Activated naive CD4-positive, alpha-beta T cell treated with anti-CD3 and anti-CD28 coated beads, Interleukin-2, amount 50 U/mL, for 72 hours (primary cell): ENCODE results near the gene FSCN2. TPM values are rescaled to one million over a fixed set of nuclear protein-coding genes. Genes with fewer than 3 reads are reported as not detected.
A peak's percentile ranks its signal among the peaks of the same experiment; 100 is the strongest.

ENCODE experiments used
- ATAC-seq, 2 donors: fragments of 150-1000 bp; cut with Tn5 transposase; 2 replicates each; pipeline ENCODE4 v1.10.0; 2021; ENCODE audit warnings: mild to moderate bottlenecking in 2 of 2, moderate library complexity in 2 of 2
- DNase-seq, 2 donors: peaks; one replicate each; pipeline ENCODE4 v3.0.0; 2021 to 2022; ENCODE audit warnings: low spot score in 2 of 2
- H3K27ac Mint-ChIP-seq, 2 donors: one replicate each; pipeline ENCODE4 v1.8.0; 2022; ENCODE audit warnings: mild to moderate bottlenecking in 2 of 2, mixed read lengths in 2 of 2
- H3K36me3 Mint-ChIP-seq, 2 donors: one replicate each; pipeline ENCODE4 v1.8.0; 2022; ENCODE audit warnings: mixed read lengths in 2 of 2
- H3K9me3 Mint-ChIP-seq, 2 donors: one replicate each; pipeline ENCODE4 v1.8.0; 2022; ENCODE audit warnings: mixed read lengths in 2 of 2
- total RNA-seq, 2 donors: library from RNA; stranded (reverse); gene quantifications; one replicate each; pipeline ENCODE4 v1.2.3, GENCODE V29; 2022

FSCN2 gene
- total RNA-seq, 2 donors from 2014 or later, result 0.30 to 0.86 TPM

DNA sequence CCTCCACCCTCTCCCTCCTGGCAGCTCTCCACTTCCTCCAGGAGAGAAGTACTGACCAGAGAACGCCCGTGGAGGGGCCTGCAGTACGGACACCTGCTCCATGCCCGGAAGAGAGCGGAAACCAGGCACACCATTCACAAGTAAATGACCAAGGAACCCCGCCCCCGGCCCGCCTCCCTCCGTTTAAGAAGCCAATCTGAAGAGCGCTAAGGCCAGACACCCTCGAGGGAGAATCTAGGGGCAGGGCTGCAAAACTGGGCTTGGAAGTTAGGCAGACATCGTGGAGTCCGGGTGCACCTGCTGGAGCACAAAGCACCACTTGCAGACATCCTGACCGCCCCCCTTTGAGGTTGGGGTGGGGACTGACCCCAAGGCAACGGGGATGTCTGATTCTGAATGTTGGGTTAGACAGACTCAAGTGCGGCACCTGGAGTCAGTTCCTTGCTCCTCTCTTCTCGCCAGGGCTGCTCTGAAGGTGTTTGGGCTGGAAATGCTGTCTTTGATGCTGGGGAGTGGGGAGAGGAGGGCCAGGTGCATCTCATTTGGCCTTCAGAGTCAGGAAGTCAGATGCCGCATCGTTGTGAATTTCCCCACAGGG lies 24.9 kb downstream of the FSCN2 start:
- no peaks in the 10 kb centered on the region for H3K9me3 Mint-ChIP-seq
- peak; percentile 60 to 77 for ATAC-seq

DNA sequence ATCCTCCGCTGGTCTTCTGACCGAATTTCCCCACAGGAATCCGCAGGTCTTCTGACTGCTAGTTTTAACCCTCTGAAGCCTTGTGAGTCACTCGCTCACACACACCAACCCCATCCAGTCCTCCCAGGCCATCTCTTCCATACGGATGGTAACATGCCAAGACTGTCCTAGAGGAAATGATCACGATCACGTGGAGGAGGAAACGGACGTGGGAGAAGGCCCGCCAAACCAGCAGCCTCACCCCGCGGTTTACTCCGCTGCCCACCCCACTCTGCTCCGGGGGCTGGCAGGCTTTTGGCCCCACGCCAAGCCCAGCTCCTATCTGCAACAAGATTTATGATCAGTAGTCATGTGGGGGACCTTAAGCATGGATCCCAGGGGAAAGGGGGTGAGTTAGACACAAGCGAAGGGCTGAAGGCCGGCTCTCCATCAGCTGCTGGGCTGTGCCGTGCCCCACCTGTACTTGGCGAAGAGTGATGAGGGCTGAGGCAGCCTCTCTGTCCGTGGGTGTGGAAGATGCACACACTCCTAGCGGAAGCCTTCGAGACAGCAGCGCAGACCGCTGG lies 25.5 kb downstream of the FSCN2 start:
- DNase-seq, result peak in 1 of 2 donors; percentile 69
- Mint-ChIP-seq H3K9me3 (no peaks in the 10 kb centered on the region), H3K36me3 (peaks cover 0 to 14% of the 10 kb centered on the region in 2 donors), H3K27ac (peak overlapping the region; percentile 85 to 87)
- peak in 1 of 2 donors; percentile 57 for ATAC-seq

More for the DNA sequence above, 24.9 kb downstream of the FSCN2 start:
- DNase-seq, result peak; percentile 71 to 80
- Mint-ChIP-seq H3K36me3 (peaks cover 0 to 14% of the 10 kb centered on the region in 2 donors), H3K27ac (peak overlapping the region; percentile 85 to 87)

DNA sequence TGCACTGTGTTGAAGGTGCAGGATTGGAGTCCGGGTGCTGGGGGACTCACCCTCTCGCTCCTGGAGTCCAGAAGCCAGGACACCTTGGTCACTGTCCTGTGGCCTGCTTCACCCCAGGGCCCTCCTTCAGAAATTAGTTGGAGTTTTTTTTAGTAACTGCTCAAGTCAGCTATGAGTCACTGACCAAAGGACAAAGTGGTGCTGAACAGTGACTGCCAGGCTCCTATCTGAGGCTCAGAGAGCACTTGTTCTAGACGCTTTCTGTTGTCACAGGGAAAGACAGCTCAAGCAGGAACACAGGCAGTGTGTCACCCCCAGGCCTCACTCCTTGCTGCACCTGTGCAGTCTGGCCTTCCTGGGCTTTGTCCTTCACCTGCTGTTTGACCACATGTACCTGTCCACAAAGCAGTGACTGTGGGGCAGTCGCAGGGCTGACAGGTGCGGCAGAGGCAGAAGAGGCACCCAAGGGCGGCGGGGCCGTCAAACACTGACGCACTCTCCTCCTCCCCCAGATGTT lies 28.1 kb downstream of the FSCN2 start:
- peak overlapping the region; percentile 46 to 72 for H3K27ac Mint-ChIP-seq
- ATAC-seq (peak in 1 of 2 donors; percentile 11), DNase-seq (no peak)
- H3K36me3 Mint-ChIP-seq, result peaks cover 0 to 5% of the 10 kb centered on the region in 2 donors
- no peaks in the 10 kb centered on the region for H3K9me3 Mint-ChIP-seq

DNA sequence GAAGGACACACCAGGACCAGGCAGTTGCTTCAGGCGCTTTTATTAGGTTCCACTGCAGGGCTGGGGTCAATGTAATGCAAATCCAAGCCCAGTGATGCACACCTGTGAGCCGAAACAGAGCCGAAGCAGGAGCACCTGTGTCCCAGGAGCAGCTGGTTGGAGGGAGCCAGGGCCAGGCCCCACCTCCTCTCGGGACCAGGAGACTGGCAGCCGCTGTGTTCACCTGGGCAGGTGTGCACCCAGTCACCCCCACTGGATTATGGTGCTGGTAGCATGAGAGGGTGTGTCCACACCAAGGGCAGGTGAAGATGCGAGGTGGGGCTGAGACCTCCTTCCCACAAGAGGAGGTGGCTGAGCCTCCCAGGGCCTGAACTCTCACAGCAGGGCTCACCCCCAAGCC lies 28.7 kb downstream of the FSCN2 start:
- Mint-ChIP-seq H3K9me3 (no peaks in the 10 kb centered on the region), H3K36me3 (no peaks in the 10 kb centered on the region), H3K27ac (no peak overlapping the region)
- no peak for ATAC-seq
- DNase-seq, result no peak

DNA sequence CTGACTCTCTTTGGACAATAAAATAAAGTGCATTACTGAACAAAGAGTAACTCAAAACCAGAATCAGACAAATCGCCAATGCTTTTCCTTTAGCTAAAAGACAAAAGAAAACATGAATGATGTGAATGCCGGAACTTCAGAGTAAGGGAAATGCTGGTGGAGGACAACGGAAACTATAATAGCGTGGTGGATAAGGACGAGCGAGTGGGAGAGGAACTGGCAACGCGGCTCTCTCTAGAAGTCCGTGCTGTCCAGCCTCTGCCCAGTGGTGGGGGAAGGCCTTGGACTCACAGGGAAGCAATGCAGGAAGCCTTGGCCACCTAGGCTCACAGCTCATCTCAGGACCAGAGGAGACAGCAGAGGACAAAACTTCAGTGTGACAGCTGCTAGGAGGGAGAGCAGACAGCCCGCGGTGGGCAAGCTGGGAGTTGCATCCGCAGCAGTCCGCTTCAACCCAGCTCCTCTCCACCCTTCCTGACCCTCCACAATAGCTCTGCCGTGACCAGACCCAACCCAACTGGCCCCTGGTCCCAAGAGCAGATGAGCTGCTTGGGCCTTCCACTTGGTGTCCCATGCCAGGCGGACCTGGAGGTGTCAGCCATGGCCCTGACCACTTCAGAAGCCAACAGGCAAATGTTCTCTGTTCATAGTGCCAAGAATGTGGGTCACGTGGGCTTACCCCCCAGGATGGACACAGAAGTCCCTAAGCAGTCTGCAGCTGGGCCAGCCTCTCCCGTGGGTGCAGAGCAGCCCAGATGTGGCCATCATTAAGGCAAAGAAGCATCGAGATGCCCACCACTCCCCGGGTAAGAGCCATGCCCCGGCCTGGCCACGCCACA lies 29.3 kb downstream of the FSCN2 start:
- ATAC-seq (no peak), DNase-seq (no peak)
- Mint-ChIP-seq H3K27ac (peak overlapping the region in 1 of 2 donors; percentile 53), H3K9me3 (no peaks in the 10 kb centered on the region), H3K36me3 (no peaks in the 10 kb centered on the region)

DNA sequence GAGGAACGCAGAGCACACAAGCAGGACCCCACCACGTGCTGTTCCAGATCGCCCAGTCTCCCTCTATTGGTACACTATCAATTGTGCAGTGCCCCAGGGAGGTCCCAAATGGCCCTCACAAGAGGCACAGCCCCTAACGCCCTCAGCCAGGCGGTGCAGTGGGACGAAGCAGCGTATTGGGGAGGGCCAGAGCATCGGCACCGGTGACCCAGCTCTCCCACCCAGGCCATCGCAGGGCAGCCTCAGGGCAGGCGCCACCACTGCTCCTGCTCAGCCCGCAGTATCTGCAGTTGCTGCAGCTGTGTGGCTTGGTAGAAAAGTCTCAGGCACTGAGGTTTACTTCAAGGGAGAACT lies 29.9 kb downstream of the FSCN2 start:
- Mint-ChIP-seq H3K27ac (peak overlapping the region in 1 of 2 donors; percentile 53), H3K36me3 (no peaks in the 10 kb centered on the region), H3K9me3 (no peaks in the 10 kb centered on the region)
- DNase-seq (no peak), ATAC-seq (no peak)

DNA sequence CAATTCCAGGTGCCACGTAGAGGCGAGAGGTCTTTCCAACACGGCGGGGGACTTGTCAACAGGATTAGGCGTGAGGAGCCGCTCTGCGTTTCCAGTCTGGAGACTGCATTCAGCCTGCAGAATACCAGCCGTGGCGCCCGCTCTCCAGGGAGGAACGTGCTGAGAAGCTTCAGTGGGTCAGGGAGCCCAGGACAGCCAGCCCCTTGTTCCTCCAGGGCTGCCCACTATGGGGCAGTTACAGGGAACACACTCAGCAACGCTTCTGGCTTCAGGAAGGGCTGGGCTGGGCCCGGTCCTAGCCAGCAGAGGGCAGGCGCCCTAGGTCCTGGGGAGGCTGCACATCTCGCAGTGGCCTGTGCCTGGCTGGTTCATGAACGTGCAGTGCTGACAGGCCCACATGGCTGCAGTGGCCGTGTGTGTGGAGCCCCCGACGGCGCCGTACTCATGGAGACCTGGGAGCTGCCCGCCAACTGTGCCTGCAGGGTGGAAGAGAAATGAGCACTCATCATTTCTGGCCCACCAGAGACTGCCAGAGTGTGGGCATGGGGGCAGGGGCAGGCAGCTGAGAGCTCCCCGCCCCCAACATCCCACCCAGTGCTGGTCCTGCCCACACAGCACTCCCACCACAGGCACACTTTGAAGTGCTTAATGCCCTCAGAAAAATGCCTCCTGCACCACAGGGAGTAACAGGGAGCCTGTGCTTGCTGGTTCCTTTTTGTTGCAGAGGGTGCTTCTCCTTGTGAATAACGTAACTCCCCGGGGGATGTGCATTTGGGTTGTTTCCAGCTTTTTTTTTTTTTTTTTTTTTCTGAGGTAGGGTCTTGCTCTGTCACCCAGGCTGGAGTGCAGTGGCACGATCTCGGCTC lies 31.0 kb downstream of the FSCN2 start:
- peak overlapping the region in 1 of 2 donors; percentile 55 for H3K27ac Mint-ChIP-seq
- no peaks in the 10 kb centered on the region for H3K9me3 Mint-ChIP-seq
- DNase-seq (peak in 1 of 2 donors; percentile 51), ATAC-seq (no peak)
- no peaks in the 10 kb centered on the region for H3K36me3 Mint-ChIP-seq

DNA sequence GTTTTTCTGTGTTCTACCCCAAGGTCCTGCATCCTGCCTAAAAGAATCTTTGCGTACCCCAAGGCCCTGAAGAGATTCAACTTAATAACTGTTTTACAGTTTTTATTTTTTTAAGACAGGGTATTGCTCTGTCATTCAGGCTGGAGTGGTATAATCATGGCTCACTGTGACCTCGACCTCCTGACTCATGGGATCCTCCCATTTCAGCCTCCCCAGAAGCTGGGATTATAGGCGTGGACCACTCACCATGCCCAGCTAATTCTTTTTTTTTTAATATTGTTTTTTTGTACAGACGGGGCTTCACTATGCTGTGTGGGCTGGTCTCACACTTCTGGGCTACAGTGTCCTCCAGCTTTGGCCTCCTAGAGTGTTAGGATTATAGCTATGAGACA lies 33.3 kb downstream of the FSCN2 start:
- DNase-seq, result no peak
- ATAC-seq, result peak in 1 of 2 donors; percentile 39
- H3K9me3 Mint-ChIP-seq, result no peaks in the 10 kb centered on the region
- H3K36me3 Mint-ChIP-seq, result peaks cover 0 to 17% of the 10 kb centered on the region in 2 donors
- H3K27ac Mint-ChIP-seq, result peak overlapping the region in 1 of 2 donors; percentile 39

DNA sequence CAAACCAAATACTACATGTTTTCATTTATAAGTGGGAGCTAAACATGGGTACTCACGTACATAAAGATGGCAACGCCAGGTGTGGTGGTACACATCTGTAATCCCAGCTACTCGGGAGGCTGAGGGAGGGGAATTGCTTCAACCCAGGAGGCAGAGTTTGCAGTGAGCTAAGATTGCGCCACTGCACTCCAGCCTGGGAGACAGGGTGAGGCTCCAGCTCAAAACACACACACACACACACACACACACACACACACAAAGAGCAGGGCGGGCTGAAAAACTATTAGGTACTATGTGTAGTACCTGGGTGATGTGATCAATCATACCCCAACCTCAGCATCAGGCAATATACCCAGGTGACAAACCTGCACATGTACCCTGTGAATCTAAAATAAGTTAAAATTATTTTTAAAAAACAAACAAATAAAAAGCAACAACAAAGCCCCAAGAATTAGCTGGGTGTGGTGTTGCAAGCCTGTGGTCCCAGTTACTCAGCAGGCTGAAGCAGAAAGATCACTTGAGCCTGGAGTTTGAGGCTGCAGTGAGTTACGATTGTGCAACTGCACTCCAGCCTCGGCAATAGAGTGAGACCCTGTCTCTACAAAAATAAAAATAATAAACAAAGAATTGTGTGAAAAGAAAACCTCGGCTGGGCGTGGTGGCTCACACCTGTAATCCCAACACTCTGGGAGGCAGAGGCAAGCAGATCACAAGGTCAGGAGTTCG lies 35.8 kb downstream of the FSCN2 start:
- peaks cover 0 to 22% of the 10 kb centered on the region in 2 donors for H3K36me3 Mint-ChIP-seq
- H3K9me3 Mint-ChIP-seq, result no peaks in the 10 kb centered on the region
- no peak overlapping the region for H3K27ac Mint-ChIP-seq
- ATAC-seq (no peak), DNase-seq (no peak)

DNA sequence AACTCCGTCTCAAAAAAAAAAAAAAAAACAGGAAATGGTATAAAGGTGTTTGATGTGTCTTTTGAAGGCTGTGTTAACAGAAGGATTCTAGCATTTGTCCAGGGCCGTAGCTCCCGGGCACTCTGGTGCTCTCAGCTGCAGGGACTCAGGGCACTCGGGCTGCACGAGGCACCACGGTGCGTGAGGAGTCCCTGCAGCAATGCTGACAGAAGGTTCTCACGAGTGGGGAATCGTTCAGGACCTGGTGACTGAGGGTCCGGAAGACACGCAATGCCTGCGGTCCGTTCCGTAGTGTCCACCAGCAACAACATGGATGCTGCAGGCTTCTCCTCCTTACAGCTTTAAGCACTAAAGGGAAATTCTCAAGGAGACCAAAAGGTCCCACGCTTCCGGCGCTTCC lies 36.6 kb downstream of the FSCN2 start:
- Mint-ChIP-seq H3K9me3 (no peaks in the 10 kb centered on the region), H3K36me3 (peaks cover under 1 to 22% of the 10 kb centered on the region in 2 donors), H3K27ac (no peak overlapping the region)
- ATAC-seq (no peak), DNase-seq (no peak)

DNA sequence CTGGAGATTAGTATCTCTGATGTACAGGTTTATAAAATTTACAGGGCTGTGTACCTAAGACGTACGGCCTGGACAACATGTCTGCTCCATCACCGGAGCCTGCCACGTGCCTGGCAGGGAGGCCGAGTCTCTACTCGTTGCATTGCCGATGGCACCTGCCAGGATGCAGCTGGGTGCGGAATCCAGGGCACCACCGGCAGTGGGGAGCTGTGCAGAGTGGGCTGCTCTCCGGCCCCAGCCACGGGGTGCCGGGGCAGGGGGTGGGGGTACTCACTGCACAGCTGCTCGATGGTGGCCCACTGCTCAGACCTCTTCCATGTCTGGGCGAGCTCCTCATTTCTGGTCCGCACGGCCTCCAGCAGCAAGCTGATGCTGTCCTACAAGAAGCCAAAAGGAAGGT lies 37.1 kb downstream of the FSCN2 start:
- H3K27ac Mint-ChIP-seq, result no peak overlapping the region
- peaks cover 5 to 27% of the 10 kb centered on the region in 2 donors for H3K36me3 Mint-ChIP-seq
- ATAC-seq, result no peak
- no peaks in the 10 kb centered on the region for H3K9me3 Mint-ChIP-seq
- no peak for DNase-seq

DNA sequence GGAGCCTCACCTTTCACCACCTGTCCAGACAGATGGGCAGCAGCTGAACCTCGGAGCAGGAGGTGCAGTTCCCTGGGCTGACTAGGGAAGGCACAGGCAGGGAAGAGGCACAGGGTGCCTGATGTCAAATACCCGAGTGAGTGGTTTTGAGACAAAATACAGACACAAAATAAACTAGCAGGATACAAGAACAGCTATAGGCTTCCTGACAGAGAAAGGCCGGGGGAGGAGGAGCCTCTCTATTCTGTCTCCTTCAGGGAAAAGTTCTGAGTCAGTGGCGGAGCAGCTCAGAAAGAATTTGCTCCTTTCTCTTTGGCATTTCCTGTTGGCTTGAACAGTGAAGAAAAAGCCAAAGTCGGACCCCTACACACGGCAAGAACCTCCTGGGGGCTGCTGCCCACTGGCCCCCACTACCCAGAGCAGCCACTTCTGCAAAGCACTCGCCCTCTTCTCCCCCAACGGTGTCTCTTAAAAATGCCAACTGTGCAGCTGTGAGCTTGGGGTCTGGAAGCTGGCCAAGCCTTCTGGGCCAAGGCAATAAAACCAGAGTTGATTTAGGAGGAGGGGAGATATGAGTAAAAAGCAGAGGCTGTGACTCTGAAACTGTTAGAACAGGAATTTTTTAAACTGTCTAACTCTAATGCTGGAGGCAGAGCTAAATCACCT lies 38.4 kb downstream of the FSCN2 start:
- H3K36me3 Mint-ChIP-seq, result peaks cover 5 to 34% of the 10 kb centered on the region in 2 donors

DNA sequence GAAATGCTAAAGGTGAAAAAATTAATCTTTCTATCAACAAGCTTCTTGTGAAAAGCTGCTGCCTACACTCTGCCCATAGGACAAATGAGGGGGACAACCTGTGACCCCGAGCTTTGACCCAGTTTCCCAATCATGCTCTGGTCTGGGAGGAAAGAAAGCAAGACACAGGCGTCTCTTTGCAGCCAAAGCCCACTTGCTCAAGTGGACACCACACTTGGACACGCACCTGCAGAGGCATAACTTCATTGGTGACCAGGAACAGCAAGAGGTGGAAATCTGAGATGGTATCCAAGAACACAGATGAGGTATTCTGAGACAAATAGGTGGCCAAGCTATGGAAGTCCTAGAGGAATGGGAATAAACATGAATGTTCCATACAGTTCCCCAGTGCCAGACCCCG lies 39.0 kb downstream of the FSCN2 start:
- Mint-ChIP-seq H3K9me3 (no peaks in the 10 kb centered on the region), H3K36me3 (peaks cover 5 to 34% of the 10 kb centered on the region in 2 donors), H3K27ac (peak overlapping the region in 1 of 2 donors; percentile 14)
- DNase-seq (no peak), ATAC-seq (no peak)

More for the DNA sequence above, 38.4 kb downstream of the FSCN2 start:
- no peak for ATAC-seq
- DNase-seq, result no peak
- H3K27ac Mint-ChIP-seq, result peak overlapping the region in 1 of 2 donors; percentile 14
- no peaks in the 10 kb centered on the region for H3K9me3 Mint-ChIP-seq

DNA sequence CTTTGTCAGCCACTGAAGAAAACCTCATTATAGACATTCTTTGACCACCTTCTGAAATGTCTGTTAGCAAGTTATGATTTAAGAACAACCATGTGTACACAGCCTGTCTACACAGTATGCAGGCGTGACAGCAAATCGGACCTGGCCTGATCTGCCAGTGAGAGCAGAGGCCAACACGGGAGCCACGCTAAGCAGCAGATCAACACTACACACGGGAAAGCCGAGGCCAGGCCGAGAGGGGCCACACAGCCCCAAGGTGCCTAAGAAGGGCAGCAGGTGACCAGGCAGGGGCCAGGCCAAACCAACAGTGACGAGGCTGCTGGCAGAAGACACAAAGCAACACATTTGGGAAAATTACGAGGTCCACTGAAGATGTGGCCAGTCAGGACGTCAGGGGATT lies 40.2 kb downstream of the FSCN2 start:
- Mint-ChIP-seq H3K27ac (peak overlapping the region in 1 of 2 donors; percentile 36), H3K9me3 (no peaks in the 10 kb centered on the region), H3K36me3 (peaks cover 5 to 38% of the 10 kb centered on the region in 2 donors)
- ATAC-seq, result no peak
- DNase-seq, result no peak

DNA sequence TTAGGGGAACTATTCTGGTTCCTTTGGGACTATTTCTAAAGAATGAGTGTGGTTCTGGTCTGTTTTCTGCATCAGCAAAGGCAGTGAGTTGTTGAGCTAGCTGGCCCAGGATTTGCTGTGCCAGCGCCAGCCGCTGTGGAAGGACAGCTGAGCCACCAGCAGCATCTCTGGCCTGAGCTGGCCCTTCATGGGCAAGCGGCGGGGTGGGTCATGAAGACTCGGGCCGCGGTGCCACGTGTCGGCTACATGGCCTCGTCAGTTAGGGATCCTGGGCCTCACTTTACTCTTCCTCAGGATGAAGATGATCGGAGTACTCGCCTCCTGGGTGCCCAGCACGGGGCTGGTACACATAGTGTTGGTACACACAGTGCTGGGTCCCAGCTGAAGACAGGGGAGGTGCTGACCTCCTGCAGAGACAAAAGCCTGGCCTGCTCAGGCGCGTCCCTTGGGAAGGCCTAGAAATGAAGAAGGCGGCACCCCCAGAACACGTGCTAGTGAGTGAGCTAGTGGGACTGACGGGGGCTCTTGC lies 41.9 kb downstream of the FSCN2 start:
- DNase-seq, result no peak
- peaks cover 5 to 34% of the 10 kb centered on the region in 2 donors for H3K36me3 Mint-ChIP-seq
- no peaks in the 10 kb centered on the region for H3K9me3 Mint-ChIP-seq
- H3K27ac Mint-ChIP-seq, result no peak overlapping the region
- ATAC-seq, result no peak
